HG02642 (cell line): Measurements from ENCODE around the gene RNU6-9.
A peak's percentile ranks its signal among the peaks of the same experiment; 100 is the strongest.

Source experiments
- ATAC-seq: cut with Tn5 transposase; IDR thresholded peaks from one replicate; pipeline ENCODE4 v1.9.1; 2021; ENCODE audit warnings: mild to moderate bottlenecking; ENCODE audit not compliant: unreplicated experiment, poor library complexity

RNU6-9 gene

DNA sequence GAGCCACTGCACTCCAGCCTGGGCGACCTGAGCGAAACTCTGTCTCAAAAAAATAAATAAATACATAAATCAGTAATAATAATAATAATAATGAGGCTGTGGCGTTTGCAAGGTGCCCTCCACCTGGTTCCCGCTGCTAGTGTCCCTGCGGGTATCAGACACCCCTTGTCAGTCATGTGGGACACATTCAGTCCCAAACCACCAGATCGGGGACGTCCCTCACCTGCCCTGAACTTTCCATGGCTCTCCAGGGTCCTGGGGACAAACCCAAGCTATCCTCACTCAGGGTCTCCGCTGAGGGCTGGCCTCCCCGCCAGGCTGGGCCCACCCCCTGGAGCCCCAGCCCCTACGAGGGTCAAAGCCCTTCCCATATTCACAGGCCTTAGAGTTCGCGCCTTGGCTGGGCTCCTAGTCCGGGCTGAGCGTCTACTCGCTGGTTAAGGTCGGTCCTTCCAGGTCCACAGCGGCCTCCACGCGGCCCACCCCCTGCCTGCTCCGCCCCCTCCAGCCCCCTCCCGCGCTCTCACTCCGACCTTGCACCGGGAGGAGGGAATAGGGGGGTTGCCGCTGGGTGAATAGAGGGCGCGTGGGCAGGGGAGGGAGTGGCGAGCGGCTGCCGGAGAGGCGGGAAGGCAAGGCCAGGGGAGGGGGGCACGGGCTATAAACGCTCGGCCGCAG, 23.5 kb downstream of the RNU6-9 start:
- ATAC-seq: no peak

DNA sequence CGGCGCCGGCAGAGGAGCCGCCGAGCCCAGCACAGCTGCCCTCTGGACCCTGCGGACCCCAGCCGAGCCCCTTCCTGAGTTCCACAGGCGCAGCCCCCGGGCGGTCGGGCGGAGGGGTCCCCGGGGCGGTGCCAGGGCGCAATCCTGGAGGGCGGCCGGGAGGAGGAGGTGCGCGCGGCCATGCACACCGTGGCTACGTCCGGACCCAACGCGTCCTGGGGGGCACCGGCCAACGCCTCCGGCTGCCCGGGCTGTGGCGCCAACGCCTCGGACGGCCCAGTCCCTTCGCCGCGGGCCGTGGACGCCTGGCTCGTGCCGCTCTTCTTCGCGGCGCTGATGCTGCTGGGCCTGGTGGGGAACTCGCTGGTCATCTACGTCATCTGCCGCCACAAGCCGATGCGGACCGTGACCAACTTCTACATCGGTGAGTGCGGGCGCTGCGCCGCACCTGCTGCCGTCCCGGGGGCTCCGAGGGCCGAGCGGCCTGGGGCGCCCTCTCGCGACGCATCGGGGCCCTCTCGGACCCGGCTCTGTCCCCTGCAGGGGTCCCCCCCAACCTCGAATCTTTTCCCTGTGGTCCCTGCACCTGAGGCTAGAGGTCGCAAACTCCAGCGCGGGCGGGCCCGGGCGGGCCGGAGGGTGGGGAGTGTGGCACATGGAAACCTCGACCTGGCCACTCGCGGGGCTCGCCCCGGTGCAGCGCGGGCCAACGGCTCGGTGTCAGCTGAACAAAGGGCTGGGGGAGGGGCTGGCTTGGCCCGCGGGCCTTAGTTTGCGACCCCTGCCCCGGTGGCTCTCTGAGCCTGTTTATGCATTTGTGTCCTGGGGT, 24.3 kb downstream of the RNU6-9 start, which contains the start of gene KISS1R:
TSS of gene KISS1R (plus strand) at position 11 of the 829 bp plus-strand sequence. CDS start at position 181, 170 bp downstream.
- ATAC-seq: no peak

DNA sequence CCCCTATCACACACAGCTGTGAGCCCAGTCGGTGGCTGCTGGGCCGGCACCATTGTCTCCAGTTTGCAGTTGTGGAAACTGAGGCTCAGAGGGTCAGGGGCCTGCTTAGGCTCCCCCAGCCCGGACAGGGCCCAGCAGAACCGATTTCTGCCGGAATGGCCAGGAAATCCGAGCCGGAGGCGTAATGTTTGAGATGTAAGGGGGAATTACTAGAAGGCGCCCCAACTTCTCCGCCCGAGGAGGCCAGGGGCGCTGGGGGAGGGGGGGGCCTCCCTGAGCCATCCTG, 24.8 kb downstream of the RNU6-9 start:
- ATAC-seq: no peak

DNA sequence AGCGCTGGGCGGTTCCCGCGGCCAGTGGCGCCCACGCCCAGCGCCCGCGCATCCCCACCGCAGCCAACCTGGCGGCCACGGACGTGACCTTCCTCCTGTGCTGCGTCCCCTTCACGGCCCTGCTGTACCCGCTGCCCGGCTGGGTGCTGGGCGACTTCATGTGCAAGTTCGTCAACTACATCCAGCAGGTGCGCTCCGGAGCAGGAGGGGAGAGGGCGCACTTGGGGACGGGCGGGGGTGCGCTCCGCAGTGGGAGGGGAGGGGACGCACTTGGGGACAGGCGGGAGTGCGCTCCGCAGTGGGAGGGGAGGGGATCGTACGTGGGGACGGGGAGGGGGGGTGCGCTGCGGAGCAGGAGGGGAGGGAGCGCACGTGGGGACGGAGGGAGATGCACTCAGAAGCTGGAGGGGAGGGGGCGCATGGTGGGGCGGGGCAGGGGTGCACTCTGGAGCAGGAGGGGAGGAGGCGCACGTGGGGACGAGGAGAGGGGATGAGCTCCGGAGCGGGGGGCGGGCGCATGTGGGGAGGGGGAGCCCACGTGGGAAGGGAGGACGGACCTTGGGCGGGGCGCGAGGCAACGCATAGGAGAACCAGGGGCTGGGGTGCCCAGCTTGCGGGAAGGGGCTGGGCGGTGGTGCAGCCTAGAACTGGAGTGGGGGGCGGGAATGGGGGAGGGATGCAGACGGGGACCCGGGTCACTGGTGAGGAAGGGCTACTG, 25.4 kb downstream of the RNU6-9 start:
- no peak for ATAC-seq

DNA sequence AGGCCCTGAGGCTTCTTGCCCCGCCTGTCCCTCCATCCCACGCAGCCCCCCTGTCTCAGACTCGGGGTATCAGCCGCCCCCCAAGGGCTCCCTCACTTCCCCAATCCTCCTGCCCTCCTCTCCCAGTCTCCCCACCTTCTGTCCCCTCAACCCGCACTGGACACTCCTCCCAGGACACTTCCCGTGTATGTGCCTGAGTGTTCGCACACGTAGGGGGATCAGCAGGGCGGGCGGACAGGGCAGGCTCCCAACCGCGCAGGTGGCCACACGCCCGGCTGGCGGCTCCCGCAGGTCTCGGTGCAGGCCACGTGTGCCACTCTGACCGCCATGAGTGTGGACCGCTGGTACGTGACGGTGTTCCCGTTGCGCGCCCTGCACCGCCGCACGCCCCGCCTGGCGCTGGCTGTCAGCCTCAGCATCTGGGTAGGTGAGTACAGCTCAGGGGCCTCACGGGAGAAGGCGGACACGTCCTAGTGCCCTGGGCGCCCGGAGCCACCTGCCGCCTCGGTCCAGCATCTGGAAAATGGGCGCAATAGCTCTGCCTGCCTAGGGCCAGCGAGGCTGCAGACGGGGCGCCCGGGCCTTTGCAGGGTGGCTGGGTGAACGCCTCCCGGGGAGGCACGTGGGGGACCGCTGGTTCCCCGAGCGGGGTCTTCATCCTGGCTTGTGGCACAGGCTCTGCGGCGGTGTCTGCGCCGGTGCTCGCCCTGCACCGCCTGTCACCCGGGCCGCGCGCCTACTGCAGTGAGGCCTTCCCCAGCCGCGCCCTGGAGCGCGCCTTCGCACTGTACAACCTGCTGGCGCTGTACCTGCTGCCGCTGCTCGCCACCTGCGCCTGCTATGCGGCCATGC, 26.1 kb downstream of the RNU6-9 start:
- peak; percentile 14 for ATAC-seq

DNA sequence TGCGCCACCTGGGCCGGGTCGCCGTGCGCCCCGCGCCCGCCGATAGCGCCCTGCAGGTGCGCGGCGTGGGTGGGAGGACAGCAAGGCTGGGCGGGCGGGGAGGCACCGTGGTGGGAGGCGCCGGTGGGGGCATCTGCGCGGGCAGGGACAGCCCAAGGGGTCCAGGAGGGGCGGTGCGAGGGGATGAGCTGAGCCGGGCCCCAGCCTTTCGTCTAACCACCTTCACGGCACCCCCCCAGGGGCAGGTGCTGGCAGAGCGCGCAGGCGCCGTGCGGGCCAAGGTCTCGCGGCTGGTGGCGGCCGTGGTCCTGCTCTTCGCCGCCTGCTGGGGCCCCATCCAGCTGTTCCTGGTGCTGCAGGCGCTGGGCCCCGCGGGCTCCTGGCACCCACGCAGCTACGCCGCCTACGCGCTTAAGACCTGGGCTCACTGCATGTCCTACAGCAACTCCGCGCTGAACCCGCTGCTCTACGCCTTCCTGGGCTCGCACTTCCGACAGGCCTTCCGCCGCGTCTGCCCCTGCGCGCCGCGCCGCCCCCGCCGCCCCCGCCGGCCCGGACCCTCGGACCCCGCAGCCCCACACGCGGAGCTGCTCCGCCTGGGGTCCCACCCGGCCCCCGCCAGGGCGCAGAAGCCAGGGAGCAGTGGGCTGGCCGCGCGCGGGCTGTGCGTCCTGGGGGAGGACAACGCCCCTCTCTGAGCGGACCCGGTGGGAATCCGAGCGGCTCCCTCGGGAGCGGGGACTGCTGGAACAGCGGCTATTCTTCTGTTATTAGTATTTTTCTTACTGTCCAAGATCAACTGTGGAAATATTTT, 27.0 kb downstream of the RNU6-9 start:
- peak; percentile 29 for ATAC-seq

DNA sequence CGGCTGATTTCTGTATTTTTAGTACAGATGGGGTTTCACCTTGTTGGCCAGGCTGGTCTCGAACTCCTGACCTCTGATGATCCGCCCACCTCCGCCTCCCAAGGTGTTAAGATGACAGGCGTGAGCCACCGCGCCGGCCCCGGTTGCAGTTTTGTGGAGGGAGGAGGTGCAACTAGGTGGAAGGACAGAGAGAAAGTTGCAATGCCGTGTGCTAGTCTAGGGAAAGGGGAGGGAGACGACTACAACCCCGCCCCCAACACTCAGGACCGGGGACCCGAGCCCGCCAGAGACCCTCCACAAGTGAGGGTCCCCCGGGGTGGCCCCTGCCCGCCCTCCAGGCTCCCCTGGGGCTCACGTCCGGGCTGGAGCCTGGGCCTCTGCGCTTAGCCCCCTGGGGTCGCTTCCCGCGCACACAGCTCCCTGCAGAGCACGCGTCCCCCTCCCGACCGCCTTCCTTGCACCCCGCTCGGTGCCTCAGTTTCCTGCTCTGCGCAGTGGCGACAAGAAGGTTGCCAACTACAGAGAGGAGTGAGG, 31.3 kb downstream of the RNU6-9 start:
- peak; percentile 1 for ATAC-seq

DNA sequence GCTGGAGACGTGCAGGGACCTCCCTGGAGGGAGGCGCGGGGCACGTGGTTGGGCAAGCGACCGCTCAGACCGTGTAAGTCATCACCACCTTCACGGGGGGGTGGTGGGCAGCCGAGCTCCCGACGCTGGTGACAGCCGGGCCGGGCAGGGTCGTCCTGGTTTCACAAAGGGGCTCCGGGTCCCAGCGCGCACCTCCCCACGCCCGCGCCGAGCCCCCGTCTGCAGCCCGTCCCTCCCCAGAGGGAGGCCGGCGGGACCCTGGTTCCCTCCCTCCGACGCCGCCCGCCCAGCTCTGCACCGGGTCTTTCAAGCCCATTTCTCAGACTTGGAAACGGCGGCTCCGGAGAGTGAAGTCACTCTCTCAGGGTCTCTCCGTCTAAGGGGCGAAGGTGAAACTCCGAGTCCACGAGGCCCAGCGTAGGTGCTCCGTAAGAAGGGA, 31.8 kb downstream of the RNU6-9 start:
- ATAC-seq: peak; percentile 27

DNA sequence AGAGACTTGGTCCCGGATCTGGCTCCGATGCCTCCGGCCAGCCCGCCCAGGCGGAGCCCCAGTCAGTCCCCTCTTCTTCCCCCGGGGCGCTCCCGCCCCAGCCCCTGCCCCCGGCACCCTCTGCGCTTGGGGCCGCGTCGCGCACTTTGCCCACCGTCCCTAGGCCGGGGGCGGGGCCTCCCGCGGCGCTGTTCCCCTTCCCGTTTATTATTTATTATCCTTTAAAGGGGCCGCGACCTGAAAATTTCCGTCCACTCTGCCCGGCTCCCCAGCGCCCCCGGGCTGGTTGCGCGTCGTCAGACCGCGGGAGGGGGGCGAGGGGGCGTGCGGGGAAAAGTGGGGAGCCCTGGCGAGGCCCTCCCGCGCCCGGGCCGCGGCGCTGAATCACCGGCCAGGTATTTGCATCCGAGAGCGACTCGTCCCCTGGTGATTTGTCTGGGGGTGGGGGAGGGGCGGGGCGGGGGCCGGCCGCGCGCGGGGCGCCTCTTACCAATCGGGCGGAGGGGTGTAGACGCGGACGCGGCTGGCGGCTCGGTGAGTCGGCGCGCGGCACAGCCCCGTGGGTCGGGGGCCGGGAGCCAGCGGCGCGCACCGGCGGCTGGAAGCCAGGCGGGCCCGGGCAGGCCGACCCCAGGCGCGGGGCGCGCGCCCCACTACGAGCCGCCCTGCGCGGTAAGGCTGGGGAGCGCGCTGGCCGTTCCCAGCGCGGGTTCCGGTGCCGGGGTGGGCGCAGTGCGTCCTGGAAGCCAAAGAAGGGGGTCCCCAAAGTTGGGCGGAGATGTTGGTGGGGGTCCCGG, 32.4 kb downstream of the RNU6-9 start, which contains the start of gene ARID3A:
TSS of gene ARID3A (plus strand) at position 510 of the 797 bp plus-strand sequence. CDS start 3,494 bp downstream, outside the sequence.
- ATAC-seq: peak; percentile 65

DNA sequence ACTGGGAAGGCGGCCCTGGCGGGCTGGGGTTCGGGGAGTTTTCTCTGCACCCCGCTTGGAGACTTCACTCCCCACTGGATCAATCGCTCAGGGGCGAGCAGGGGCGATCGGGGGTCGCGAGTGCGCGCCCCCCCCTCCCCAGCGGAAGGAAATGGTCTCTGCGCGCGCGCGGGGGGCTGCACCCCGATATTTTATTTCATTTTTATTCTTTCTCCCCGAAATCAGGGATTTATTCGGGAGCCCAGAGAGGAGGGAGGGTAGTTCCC, 33.0 kb downstream of the RNU6-9 start:
- no peak for ATAC-seq

DNA sequence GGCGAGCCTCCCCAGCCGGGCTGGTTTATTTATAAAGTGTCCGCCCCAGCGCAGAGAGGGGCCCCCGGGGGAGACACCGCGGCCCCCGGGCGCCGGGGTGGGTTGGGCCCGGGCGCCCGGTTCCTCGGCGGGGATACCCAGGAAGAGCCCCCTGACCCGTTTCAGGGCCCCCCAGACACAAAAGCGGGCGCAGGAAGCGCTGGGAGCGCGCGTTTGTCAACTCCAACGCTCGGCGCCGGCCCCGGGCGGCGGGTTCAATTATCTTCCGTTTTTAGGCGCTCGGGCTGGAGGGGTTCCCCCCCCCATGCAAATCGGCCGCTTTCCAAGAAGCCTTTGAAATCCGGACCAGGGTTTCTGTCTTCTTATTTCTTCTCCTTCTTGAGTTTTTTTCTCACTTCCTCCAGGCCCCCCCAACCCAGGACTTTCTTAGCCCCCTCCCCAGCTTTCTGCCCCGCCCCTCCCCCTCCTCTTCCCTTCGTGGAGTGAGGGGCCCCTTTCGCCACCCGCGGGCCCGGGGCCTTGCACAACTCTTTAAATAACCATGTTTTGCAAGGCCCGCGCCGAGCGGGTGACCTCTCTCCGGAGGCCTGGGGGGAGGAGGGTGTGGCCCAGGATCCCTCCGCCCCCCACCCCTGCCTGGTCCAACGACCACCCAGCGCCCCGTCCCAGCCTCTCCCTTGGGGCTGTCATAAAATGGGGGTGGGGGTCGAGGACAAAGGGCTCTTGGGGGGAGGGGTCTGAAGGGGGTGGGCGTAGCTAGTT, 33.5 kb downstream of the RNU6-9 start:
- ATAC-seq: no peak

DNA sequence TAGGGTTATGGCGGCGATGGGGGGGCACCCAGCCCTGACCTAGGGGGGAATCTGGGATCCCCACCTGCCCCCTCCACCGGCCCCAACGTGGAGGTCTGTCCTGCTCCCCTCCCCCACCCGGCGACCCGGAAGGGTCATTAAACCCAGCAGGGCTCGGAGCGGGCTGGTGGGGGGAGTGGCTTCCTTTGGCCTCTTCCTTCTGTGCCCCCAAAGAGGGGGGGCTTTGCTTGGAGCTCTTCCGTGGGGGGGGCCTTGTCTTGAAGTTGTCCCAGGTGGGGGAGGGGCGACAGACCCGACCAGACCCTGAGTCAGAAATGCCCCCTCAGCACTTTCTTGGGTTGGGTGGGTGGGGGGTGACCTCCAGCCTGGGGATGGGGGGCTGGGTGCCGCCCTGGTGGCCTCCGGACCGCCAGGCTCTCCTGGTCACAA, 34.1 kb downstream of the RNU6-9 start:
- no peak for ATAC-seq

DNA sequence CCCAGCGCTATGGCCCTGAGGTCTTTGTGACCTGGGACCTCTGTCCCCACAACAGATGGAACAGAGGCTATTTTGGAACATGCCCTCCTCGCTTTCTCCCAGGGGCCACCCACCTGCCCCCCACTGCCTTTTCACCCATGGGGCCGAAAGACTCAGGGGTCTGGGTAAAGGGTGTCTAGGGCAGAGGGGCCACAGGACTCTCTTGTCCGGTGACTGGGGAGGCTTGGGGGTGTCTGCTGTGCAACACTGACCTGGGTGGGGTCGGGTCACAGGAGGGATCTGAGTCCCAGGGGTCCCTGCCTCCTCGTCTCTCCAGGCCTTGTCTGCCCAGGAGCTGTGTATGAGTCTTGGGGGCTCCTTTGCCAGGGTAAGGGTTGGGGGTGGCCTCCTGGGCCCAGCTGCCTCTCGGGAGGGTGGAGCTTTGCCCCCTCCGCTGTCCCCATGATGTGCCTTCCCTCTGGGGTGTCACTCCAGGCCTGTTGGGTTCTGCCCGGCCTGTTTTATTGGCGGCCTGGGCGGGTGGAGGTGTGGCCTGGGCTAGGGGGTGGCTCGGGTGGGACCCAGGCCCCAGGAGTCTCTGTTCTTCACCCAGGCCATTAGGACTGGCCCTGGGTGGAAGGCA, 34.6 kb downstream of the RNU6-9 start:
- ATAC-seq: no peak

DNA sequence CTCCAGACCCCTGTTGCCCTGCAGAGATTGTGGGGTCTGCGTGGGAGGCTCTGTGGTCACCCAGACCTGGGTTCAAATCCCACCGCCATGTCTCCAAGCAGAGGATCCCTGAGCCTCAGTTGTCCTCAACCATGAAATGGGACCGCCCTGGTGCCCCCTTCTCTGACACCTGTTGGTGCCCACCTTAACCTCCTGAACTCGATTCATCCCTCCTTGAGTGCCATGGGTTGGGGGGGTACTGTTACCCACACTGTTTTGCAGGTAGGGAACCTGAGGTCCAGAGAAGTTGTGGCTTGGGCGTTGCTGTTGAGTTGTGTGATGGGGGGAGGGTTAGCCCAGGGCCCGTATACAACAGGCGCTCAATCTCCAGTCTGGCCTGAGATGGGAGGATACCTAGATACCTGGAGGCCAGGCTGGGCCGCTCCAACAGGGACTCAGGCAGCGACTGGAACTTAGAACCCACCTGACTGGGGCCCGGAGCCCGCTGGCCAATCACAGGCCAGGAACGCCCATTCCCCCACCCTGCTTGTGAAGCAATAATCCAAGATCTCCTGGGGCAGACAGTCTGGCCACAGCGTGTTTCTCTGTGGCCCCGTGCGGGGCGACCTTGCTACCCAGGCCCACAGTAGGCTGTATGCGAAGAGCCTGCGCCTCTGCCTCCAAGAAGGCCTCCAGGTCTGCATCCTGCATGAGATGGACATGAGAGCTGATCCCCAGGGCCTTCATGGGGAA, 35.4 kb downstream of the RNU6-9 start:
- no peak for ATAC-seq

DNA sequence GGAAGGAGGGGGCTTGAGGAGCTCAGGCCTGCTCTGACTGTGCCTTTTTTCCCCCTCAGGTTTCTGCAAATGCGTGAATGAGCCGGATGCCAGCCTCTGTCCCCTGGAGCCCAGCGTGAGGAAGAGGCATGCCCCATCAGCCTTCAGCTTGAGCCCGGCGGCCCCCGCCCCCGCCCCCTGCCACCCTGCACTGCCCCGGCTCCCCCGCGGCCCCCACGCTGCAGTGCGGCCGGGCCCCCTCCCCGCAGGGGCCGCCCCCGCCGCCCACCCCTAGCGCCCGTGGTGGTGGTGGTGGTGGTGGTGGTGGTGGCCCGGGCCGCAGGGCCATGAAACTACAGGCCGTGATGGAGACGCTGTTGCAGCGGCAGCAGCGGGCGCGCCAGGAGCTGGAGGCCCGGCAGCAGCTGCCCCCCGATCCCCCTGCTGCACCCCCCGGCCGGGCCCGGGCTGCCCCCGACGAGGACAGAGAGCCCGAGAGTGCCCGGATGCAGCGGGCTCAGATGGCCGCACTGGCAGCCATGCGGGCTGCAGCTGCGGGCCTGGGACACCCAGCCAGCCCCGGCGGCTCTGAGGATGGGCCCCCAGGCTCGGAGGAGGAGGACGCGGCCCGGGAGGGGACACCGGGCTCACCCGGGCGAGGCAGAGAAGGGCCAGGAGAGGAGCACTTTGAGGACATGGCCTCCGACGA, 36.1 kb downstream of the RNU6-9 start:
- no peak for ATAC-seq

DNA sequence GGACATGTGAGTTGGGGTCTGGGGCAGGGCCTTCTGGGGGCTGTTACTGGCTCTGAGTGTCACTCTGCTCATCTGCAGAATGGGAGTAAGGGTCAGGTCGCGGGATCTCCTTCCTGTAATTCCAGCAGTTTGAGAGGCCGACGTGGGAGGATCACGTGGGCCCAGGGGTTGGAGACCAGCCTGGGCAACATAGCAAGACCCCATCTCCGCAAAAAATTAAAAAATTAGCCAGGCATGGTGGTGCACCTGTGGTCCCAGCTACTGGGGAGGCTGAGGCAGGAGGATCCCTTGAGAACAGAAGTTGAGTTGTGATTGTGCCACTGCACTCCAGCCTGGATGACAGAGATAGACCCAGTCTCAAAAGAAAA, 36.6 kb downstream of the RNU6-9 start:
- no peak for ATAC-seq
